HG02884 (cell line): Measurements from ENCODE around the gene NFYC.

ENCODE experiments used
- ATAC-seq: cut with Tn5 transposase; IDR thresholded peaks from one replicate; pipeline ENCODE4 v1.9.1; 2021; ENCODE audit warnings: mild to moderate bottlenecking, moderate library complexity; ENCODE audit not compliant: unreplicated experiment

The NFYC gene

DNA sequence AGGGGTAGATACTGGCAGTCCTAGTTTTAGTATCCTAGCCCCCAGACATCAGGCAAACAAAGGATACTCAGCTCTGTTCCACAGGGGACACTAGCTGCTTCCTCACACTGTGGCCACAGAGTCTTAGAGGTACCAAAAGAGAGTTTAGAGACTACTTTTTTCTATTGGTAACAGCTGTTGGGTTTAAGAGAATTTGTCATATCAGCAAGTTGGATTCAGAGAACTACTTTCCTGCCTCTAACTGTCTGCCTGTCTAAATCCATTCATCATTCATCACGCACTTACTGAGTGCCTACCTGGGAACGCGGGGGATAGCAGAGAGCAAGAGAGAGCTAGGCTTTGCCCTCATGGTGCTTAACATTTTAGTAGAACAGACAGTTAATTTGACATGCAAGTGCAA, 65.0 kb downstream of the NFYC start:
- ATAC-seq: no peak

DNA sequence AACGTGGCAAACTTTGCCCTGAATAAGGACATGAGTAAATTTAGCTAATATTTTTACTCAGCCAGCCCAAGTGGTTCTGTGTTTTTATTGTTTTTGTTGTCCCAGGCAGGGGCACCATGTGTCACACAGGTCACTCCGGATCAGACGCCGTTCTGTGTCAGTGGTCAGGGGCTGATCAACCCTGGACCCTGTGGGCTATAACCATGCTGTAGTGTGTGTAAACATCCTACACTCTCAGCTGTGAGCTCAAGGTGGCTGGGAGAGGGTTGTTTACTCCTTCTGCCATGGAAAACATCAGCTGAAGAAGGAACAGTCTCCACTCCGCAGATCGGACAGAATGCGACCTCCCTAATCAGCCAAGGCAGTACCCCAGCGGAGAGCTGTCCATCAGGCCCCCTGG, 65.6 kb downstream of the NFYC start:
- ATAC-seq: no peak

DNA sequence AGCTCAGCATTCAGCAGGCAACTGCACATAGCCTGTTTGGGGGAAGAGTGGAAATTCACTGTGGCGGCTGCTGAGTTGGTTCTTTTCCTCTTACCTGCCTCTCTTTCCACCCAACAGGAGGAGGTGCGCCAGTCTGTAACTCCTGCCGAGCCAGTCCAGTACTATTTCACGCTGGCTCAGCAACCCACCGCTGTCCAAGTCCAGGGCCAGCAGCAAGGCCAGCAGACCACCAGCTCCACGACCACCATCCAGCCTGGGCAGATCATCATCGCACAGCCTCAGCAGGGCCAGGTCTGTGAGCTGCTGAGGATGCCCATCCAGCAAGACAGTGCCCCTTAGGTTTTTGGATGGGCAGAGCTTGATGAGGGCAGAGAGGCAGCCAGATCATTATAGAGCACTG, 66.5 kb downstream of the NFYC start:
- no peak for ATAC-seq

DNA sequence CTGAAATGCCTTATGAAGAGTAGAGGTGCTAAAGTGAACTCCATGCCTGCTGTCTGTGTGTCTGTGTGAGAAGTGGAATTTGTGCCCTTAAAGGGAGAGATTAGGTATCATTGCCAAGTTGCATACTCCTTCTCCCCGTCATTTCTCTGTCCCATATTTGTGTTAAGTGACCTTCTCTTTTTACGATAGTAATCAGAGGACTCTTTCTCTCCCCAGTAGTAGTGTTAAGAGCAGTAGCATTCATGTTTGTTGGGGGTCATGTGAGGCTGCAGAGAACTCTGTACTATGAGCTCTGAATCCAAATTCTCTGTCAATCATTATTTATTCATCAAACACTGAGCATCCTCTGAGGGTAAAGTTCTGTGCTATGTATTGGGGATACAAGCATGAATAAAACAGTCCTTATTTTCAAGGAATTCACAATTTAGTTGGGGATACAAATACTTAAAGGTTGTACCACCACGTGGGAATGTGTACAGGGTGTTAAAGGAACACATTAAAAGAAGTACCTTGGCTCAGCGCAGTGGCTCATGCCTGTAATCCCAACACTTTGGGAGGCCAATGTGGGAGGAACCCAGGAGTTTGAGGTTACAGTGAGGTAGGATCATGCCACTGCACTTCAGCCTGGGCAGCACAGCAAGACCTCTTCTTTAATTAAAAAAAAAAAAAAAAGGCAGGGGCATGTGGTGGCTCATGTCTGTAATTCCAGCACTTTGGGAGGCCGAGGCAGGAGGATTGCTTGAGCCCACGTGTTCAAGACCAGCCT, 67.3 kb downstream of the NFYC start:
- ATAC-seq: no peak

DNA sequence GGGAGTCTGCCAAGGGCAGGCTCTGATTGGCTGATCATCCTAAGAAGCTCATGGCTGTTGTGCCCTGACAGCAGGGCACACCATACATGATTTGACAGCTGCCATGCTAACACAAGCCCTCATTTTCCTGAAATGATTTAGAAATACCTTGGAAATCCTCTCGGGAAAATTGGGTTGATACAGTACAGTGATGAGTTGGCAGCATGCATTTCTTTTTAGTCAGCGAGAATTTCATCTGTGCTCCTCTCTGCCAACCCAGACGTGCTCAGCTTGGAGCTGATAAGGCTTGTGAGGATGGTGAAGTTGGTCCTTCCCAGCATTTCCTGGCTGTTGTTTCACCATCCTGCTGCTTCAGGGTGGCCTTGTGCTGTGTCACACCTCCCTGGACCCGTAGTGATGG, 69.5 kb downstream of the NFYC start:
- no peak for ATAC-seq

DNA sequence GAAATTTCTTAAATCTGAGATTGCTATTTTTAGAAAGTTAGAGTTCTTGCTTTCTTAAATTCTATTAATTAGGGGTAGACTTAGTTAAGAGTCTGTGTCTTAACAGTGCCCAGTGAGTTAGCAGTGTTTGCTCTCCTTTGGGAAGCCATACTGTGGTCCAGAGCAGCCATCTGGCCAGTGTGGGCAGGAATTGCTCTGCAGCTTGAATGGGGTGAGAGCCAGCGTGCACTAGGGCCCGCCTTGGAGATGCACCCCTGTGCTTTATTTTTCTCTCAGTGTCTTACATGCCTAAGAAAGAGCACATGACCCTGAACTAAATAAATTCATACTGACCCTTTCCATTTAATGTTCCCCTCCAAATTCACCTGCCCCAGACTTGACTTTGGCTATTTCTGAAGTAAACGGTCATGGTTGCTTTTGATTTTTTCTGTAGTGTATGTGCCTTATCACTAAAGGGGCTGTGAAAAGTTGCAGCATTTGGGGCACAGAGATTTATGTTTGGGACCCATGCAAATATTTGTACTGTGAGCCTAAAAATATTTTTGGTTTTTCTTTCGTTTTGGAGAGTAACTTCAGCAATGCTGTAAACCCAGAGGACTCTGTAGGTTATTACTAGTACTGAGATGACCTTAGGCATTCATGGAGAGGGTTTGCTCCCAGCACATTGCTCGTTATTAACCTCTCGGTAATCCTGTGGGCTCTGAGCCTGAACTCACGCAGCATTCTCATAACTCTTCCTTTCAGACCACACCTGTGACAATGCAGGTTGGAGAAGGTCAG, 70.8 kb downstream of the NFYC start:
- no peak for ATAC-seq

DNA sequence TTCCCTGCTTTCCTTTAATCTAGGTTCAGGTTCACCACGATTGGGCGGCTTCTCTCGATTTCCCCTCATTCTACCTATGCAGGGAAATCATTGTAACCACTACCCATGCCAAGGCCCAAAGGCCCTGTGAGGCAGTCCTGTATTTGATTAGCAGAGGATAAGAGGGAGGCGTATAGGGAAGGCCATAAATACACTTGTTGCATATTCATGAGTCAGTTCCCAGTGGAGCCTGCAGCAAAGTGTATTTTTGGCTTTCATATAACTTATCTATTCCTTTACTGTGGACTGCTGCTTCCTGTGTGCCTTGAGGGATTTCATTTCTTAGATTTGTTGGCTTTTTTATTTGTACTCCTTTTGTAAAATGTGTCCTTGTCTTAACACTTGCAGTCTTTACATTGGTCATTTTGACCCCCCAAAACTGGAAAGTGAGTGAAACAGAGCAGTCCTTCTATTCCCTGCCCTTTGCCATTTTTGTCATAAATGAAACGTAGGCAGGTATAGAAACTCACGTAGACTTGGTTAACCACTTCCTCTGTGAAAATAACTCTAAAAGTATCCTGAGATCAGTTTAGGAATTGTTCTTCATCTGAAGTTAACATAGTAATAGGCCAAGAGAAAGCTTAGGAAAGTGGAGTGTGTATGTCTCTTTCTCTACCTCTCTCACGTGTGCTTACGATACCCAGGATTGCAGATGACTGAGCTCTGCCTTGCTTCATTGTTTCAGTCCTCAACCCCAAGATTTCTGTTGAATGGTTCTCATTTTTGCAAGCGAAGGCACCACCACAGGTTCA, 72.4 kb downstream of the NFYC start:
- ATAC-seq: no peak

DNA sequence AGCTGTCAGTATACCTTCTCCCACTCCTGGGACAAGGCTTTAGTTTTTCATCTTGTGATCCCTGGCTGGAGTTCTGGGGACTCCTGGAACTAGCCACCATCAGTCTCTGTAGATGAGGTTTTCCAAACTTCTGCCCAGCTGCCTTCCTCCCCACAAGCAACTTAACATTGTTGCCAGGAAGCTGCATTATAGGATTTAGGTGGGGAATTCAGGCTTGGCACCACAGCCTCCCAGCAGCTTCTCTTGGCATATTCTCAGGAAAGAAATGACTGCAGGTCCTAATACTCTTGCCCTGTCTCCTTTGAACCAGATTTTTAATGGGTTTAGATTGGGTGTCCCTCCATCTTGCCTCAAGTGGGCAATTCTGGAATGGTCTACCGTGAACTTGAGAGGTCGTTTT, 73.5 kb downstream of the NFYC start:
- ATAC-seq: no peak

DNA sequence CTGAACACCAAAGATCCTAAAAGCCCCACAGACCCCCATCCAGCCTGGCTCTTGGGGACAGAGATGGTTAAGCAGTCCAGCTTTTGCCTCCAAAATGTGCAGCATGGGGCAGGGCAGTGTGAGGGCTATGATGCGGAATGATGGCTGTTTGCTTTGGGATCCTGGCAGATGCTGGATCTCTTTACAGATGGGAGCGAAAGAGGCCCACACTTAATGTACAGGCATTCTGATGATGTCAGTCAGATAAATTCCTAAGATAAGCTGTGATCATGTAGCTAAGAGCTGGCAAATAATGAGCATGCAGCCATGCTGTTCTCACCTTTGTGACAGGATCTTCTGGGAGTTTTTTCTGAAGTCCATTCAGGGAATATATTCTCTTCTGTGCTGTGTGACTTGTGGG, 74.5 kb downstream of the NFYC start:
- no peak for ATAC-seq

DNA sequence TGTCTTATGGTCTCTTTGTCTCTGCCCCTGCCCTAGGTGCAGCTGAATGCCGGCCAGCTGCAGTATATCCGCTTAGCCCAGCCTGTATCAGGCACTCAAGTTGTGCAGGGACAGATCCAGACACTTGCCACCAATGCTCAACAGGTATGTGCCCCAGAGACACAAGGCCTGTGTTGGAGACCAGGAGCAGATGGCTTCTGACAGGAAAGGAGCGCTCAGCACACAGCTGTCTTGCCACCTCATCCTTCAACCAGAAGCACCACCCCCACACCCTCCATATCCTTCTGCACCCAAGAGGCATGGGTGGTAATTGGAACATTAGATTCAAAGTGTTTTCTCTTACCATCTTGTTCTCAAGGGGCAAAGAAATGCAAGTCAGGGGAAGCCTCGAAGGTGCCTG, 75.1 kb downstream of the NFYC start:
- ATAC-seq: no peak

DNA sequence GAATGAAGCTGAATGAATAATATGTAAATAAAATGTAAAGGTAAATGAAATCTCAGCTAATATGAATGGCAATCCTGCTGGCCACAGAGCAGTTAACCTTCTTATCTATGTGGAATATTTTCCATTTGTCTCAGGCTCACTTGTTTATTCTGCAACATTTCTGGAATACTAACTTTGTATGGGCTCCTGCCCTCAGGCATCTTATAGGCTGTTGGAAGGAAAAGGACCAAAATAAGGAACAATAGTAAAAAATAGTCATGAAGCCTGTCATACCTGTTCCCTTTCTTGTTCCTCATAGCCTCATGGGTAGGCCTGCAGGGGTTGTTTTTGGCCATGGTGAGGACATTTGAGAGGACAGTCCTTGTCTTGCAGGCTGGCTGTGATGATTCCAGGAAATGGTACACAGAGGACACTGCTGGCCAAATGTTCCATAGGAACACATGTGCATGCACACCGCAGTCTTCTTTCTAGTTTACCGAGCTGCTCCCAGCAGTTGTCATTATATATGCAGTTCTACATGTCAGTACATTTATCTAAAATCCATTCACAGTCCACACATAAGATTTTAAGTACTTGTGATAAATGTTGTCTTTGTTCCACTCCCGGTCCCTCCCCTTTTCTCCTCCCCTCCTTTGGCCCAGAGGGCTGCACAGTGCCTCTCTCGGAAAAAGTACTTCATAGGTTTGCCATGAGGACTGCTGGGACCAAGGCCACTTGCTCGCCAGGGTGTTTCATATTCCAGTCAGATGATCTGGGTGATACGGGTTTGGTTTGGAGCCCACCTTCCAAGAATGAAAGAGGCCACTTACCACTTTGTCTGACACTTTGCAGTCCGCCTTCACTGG, 76.9 kb downstream of the NFYC start:
- ATAC-seq: no peak

DNA sequence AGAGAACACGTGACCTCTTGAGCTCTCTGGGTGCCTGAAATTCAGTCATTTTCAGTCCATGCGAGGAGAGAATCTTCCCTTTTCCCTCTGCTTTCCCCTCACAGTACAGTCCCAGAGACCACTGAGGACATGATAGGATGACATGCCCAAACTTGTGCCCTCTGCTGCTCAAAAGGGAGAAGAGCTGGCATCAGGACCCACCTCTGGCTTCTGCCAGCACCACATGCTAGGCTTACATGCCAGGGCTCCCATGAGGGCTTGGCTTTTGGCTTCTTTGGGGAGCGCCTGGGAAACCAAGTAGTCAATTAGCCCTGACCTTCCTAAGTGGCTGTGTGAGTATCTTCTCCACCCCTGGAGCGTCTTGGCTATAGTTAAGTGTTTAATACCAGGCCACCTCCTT, 78.3 kb downstream of the NFYC start:
- ATAC-seq: no peak

DNA sequence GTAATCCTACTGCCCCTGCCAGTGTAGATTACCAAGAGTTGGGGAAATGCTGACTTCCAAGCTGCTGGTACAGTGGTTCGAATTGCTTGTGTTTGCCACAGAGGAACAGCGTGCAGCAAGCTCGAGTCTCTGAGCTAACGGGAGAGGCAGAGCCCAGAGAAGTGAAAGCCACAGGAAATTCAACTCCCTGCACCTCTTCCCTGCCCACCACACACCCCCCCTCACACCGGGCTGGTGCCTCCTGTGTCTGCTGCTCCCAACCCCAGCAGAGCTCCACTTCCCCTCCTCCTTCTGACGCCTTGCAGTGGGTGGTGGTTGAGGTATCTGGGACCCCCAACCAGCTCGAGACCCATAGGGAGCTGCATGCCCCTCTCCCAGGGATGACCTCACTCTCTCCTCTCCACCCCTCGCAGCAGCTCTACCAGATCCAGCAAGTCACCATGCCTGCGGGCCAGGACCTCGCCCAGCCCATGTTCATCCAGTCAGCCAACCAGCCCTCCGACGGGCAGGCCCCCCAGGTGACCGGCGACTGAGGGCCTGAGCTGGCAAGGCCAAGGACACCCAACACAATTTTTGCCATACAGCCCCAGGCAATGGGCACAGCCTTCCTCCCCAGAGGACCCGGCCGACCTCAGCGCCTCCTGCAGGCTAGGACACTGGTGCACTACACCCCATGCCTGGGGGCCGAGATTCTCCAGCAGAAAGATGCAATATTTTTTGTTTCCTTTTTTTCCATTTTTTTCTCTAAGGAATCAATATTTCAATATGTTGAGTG, 79.0 kb downstream of the NFYC start:
- no peak for ATAC-seq

DNA sequence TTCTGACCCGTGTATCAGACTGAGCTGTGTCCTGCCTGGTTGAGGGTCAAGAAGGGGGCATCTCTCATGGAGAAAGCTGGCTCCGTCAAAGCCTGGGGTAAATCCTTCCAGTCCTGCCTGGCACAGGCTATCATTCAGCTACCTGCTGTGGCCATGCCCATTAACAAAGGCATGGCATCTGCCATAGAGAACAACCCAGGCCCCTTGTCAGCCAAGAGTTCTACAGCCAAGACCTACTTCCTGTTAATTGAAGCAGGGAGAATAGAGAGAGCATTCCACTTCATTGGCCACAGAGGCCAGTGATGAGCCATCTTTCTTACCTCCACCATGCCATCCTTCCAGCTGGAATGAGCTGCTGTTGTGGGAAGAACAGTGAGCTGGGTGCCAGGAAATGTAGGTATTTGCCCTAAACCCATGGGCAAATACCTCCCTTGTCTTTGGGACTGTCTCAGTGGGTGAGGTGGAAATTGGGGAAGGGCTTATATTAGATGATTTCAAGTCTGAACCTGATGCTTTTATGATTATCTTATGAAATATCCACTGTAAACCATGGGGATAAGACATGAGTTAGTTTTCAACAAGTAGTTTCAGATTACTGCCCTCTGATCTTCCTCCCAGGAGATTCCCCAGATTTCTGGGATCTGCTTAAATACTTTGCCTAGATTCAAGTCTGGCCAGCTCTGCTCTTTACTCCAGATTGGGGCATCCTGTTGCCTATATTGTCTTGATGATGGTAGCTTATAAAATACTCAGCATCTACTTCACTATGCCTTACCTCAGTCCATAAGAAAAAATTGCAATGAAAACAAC, 80.8 kb downstream of the NFYC start:
- no peak for ATAC-seq

DNA sequence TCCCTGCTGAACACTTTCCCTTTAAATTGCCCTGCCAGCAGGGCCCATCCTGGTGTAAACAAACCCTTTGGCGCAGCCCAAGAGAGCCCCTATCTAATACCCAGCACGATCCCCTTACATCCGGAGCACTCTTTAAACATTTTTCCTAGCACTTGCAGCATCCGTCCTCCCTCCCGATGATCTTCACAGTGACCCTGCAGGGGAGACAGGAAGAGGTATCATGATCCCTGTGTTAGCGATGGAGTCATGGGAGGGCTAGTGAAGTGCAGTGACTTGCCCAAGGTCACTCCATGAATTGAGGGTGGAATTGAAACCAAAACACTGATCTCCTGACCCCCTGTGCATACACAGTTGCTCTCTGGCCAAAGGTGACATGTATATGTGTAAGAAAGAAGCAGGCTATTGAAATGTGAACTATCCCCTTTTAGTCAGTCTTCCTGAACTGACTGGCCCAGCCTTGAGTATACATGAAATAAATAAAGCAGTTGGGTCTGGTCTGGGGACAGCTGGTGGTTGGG, 82.3 kb downstream of the NFYC start:
- ATAC-seq: no peak

DNA sequence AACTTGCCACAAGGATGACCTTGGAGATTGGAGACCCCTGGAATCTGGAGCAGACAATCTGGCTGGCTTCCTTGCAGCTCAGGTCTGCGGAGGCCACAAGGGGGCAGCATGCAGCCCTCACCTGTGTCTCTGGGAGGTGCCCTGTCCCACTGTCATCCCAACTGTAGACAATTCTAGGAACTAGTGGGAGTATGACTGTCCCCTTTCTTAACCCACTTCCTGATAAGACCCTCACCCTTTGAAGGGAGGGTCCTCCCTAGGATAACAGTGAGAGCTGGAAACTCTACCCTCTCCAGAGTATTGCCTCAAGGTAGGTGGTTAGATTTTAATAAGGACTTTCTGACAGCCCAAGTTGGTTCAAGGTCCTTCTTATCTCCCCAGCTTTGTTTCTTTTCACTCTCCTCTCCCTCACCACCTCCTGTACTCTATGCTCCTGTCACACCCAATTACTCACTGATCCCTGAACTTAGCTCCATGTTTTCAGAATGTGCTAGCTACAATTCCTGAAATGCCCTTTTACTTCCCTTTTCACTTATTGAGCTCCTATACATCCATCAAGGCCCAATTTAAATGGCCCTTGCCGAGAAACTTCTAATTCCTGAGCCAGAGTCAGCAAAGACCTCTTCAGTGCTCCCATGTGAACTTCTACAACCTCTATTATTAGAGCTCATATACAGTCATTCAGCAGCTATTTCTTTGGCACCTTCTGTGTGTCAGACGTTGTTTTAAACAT, 82.9 kb downstream of the NFYC start:
- no peak for ATAC-seq

DNA sequence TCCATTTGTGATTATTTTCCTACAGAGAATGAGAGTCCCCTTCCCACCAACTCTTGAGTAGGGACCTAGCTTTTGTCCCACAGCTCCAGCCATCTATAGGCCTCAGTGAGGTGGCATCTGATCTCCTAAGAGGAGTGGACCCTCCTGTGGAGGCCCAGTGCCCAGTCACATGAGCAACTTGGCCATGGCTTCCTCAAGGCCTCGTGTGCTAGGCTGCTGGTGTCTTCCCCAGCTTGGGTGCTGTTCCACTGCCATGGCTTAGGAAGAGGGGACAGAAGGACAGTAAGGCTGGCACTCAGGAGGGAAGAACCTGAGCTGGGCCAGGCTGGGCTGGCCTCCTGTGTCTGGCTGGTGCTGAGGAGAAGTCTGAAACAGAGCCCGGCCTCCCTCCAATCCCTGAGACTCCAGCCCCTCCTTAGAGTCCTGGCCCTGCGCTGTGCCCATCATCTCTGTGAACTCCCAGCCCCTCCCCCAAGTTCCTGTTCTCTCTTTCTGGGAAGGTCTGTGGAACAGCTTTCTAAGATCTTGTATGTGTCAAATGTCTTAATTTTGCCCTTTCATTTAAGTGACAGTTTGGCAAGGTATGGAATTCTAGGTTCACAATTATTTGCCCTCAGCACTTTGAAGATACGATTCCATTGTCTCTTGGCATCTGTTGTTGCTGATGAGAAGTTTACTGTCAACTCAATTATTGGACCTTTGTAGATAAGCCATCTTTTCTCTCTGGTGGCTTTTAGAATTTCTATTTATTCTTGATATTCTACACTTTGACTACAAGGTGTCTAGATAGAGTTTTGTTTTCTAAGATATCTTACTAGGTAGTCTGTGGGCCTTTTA, 85.0 kb downstream of the NFYC start:
- ATAC-seq: no peak
